ENCODE results near the gene HES5.
A peak's percentile ranks its signal among the peaks of the same experiment; 100 is the strongest.

The HES5 gene

DNA sequence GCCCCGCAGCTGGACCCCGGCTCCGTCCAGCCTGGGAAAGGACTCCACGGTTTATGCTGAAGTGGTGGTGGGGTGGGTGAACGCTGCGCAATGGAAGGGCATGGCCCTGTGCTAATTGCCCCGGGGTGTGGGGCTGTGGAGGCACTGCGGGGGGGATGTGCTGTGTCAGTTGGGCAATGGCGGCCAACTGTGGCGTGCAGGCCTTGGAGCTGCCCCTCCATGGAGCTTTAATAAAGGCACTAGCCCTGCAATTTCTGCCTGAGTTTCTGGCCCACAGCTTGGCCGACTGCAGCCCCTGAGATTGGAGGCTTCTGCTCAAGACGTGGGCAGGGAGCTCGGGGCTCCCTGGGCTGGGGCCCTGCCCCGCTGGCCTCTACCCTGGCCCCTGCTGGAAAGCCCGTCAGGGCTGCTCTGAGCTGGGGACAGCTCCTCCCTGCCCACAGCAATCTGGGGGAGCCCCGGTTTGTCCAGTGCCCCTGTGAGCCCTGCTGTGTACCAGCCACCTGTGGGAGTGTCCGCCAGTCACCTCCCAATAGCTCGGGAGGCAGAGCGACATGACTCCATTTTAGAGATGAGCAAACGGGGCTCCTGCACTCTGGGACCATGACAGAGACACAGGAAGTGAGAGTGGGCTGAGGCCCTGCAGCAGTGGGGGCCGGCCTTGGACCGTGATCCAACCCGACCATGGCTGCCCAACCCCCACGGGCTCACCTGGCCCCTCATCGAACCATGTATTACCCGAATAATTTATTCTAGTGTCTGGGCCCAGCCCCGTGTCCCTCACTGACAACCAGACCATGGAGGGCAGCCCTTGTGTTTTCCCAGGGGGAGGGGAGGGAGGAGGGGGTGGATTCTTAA is 17.4 kb upstream of the HES5 start:
- ChIA-PET CTCF (interaction anchor here (0.6 to 1.5 kb wide), 4 partner anchors 28 to 134 kb away, joined by 3 to 5 read pairs (median 4); partner anchors contain the start of gene PEX10), POLR2A (interaction anchor here (0.6 to 4.5 kb wide), 7 partner anchors 14 to 353 kb away, joined by 3 to 74 read pairs (median 4); partner anchors contain the start of genes FAAP20, HES5, PANK4 and PEX10)
- DNase-seq (ENCODE audit: extremely low spot score), result no peak
- no peak for TF ChIP-seq ARNT (IDR thresholded peaks at IDR 0.05)

GRCh38 chr1:2546515-2547209 is 16.6 kb upstream of the HES5 start:
- DNase-seq (ENCODE audit: extremely low spot score), result peak; percentile 80
- POLR2A ChIA-PET, result interaction anchor here (0.9 to 4.5 kb wide), 8 partner anchors 12 to 133 kb away, joined by 3 to 74 read pairs (median 4); partner anchors contain the start of genes HES5, PANK4, PEX10 and PRXL2B
- TF ChIP-seq TARDBP (IDR thresholded peaks at IDR 0.05) (no peak), HDGF (IDR thresholded peaks at IDR 0.05; ENCODE audit: borderline replicate concordance) (no peak), CTBP1 (IDR thresholded peaks at IDR 0.05; ENCODE audit: borderline replicate concordance) (no peak), NFRKB (IDR thresholded peaks at IDR 0.05) (no peak), ELF4 (IDR thresholded peaks at IDR 0.05) (no peak), FOXK2 (IDR thresholded peaks at IDR 0.05) (no peak), SUZ12 (IDR thresholded peaks at IDR 0.05) (no peak), ZNF384 (IDR thresholded peaks at IDR 0.05) (no peak), LEF1 (IDR thresholded peaks at IDR 0.05; ENCODE audit: borderline replicate concordance) (no peak), L3MBTL2 (conservative IDR thresholded peaks at IDR 0.05) (no peak)
- TF ChIP-seq, protein P1, sequence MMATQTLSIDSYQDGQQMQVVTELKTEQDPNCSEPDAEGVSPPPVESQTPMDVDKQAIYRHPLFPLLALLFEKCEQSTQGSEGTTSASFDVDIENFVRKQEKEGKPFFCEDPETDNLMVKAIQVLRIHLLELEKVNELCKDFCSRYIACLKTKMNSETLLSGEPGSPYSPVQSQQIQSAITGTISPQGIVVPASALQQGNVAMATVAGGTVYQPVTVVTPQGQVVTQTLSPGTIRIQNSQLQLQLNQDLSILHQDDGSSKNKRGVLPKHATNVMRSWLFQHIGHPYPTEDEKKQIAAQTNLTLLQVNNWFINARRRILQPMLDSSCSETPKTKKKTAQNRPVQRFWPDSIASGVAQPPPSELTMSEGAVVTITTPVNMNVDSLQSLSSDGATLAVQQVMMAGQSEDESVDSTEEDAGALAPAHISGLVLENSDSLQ (IDR thresholded peaks at IDR 0.05), result no peak
- CTCF ChIA-PET, result interaction anchor here (0.6 to 1.5 kb wide), 4 partner anchors 28 to 133 kb away, joined by 3 to 5 read pairs (median 4); partner anchors contain the start of gene PEX10

DNA sequence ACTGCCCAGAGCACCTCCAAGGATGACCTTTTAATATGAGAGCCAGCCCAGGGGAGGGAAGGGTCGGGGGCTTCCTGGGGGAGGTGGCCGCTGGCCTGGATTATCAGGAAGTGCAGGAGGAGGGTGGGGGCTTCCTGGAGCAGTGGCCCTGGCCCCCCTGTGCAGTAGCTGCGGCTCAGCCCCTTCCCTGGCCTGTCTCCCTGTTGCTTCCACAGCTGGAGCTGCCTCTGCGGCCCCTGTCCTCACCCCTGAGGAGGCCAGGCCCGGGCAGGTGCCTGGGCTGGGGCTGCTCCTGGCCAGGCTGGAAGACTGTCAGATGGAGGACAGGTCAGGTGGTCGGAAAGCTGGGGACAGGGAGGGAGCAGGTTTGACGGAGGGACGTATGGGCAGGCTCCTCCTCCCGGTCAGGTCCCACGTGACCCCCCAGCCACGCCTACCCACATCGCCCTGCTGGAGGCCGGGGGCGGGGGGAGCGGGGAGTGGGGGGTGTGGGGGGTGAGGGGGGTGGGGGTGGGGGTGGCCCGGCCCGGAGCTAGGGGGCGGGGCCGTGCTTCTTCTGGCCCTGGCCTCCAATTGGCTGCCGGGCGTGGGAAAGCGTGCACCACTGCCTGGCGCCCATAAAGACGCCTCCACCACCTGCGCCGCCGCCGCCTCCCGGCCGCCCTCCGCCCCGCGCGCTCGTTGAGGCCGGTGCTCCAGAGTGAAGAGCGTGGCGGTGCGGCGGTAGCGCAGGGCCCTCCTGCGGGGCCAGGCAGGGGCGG is 15.9 kb upstream of the HES5 start:
- CTCF ChIA-PET, result no interaction called here

GRCh38 chr1:2544875-2545640 is 15.0 kb upstream of the HES5 start:
- ChIA-PET CTCF (no interaction called here), POLR2A (interaction anchor here (0.8 to 4.5 kb wide), 5 partner anchors 12 to 317 kb away, joined by 3 to 74 read pairs (median 3); partner anchors contain the start of genes HES5, PANK4, PRXL2B and SKI)
- no peak for TF ChIP-seq LEF1 (IDR thresholded peaks at IDR 0.05; ENCODE audit: borderline replicate concordance)
- no peak for TF ChIP-seq ZNF384 (IDR thresholded peaks at IDR 0.05)
- DNase-seq (ENCODE audit: extremely low spot score), result no peak

More for the DNA sequence above, 15.9 kb upstream of the HES5 start:
- POLR2A ChIA-PET, result interaction anchor here (0.8 to 4.5 kb wide), 7 partner anchors 11 to 318 kb away, joined by 3 to 74 read pairs (median 4); partner anchors contain the start of genes HES5, PANK4, PEX10 and PRXL2B
- TF ChIP-seq SP1 (IDR thresholded peaks at IDR 0.05) (no peak), L3MBTL2 (conservative IDR thresholded peaks at IDR 0.05) (peak; percentile 69; the same call in 1 of the 2 replicates), ELF4 (IDR thresholded peaks at IDR 0.05) (no peak), CTBP1 (IDR thresholded peaks at IDR 0.05; ENCODE audit: borderline replicate concordance) (0 out of 2 replicates have a peak, but pooled peaks have one; percentile 17)
- peak; percentile 93 for DNase-seq (ENCODE audit: extremely low spot score)

DNA sequence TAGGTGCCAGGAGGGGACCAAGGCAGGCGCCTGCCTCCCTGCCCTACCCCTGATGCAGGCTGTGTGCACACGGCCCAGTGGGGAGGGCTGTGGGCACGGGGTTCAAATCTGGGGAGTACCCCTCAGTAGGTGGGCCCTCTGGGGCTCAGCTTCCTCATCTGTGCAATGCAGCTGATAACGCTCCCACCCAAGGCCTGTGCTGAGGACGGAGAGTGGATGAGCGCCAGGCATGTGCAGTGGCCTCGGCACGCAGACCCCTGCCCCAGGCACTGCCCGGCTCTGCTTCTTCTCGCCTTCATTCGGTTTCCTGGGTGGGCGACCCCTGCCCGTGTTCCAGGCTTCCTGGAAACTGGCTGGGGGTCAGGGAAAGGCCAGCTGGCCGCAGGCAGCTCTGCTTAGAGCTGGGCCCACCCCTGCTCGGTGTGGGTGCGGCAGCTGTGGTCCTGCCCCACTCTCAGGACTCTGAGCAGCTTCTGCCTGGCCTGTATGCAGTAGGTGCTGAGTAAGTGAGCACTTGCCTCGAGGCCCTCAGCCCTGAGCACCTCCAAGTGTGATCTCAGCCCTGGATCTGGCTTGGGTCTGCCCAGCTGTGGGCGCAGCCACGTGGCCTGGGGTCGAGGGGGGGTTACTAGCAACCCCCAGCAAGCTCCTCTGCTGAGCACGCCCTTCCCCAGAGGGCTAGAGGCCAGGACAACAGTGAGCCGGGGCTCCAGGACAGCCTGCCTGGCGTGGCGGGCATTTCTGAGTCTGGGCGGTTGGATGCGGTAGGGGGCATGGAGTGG is 14.2 kb upstream of the HES5 start:
- CTCF ChIA-PET, result no interaction called here
- DNase-seq (ENCODE audit: extremely low spot score), result no peak

GRCh38 chr1:2543543-2544092 is 13.6 kb upstream of the HES5 start:
- ChIA-PET CTCF (no interaction called here), POLR2A (interaction anchor here (4.5 kb wide), 1 partner anchor 16 kb away, joined by 74 read pairs; the partner anchor contains the start of genes HES5 and PANK4)
- TF ChIP-seq FOXA1 (IDR thresholded peaks at IDR 0.05) (no peak), HDGF (IDR thresholded peaks at IDR 0.05; ENCODE audit: borderline replicate concordance) (no peak), LEF1 (IDR thresholded peaks at IDR 0.05; ENCODE audit: borderline replicate concordance) (no peak)
- no peak for DNase-seq (ENCODE audit: extremely low spot score)

More for the DNA sequence above, 14.2 kb upstream of the HES5 start:
- no peak for TF ChIP-seq ZNF384 (IDR thresholded peaks at IDR 0.05)
- no peak for TF ChIP-seq SUZ12 (IDR thresholded peaks at IDR 0.05)
- no peak for TF ChIP-seq CTBP1 (IDR thresholded peaks at IDR 0.05; ENCODE audit: borderline replicate concordance)
- TF ChIP-seq HDGF (IDR thresholded peaks at IDR 0.05; ENCODE audit: borderline replicate concordance), result no peak
- no peak for TF ChIP-seq TARDBP (IDR thresholded peaks at IDR 0.05)
- no peak for TF ChIP-seq FOXA1 (IDR thresholded peaks at IDR 0.05)
- TF ChIP-seq ELF4 (IDR thresholded peaks at IDR 0.05), result no peak
- TF ChIP-seq L3MBTL2 (conservative IDR thresholded peaks at IDR 0.05), result no peak
- TF ChIP-seq NFRKB (IDR thresholded peaks at IDR 0.05), result no peak
- TF ChIP-seq SP1 (IDR thresholded peaks at IDR 0.05), result no peak
- TF ChIP-seq FOXK2 (IDR thresholded peaks at IDR 0.05), result no peak
- POLR2A ChIA-PET, result interaction anchor here (2.9 to 4.5 kb wide), 2 partner anchors 11 to 17 kb away, joined by 10 to 74 read pairs; partner anchors contain the start of genes HES5 and PANK4
